Measurements from ENCODE around the gene ACP5. TPM values are rescaled to one million over a fixed set of nuclear protein-coding genes. Genes with fewer than 3 reads are reported as not detected.

ACP5 gene
- total RNA-seq, 1 experiment from 2014 or later = 3.5 TPM

DNA sequence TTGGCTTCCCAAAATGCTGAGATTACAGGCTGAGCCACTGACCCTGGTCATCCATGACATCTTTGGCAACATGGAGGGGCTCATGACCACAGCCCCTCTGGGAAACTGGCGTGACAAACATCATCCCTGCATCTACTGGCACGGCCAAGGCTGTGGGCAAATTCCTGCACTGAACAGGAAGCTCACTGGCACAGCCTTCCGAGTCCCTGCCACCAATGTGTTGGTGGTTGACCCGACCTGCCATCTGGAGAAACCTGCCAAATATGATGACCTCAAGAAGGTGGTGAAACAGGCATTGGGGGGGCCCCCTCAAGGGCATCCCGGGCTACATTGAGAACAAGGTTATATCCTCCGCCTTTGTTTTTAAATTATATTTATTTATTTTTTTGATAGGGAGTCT lies 8.9 kb upstream of the ACP5 start:
- Histone ChIP-seq H3K27me3 (ENCODE audit: insufficient read depth, low read depth) (no peaks in the 10 kb centered on the region), H3K9me2 (ENCODE audit: insufficient read depth) (no peaks in the 10 kb centered on the region), H2AFZ (no peak overlapping the region), H3F3A (ENCODE audit: insufficient read depth, low read depth) (peaks cover 11% of the 10 kb centered on the region; the same call in 1 of the 2 replicates), H3K79me2 (ENCODE audit: low read depth) (no peaks in the 10 kb centered on the region), H3K36me3 (ENCODE audit: low read depth) (no peaks in the 10 kb centered on the region), H3K4me2 (no peak overlapping the region), H3K4me1 (replicated peaks; ENCODE audit: insufficient read depth) (0 out of 2 replicates have a peak, but pooled peaks cover 4% of the 10 kb centered on the region), H4K20me1 (ENCODE audit: insufficient read depth) (no peaks in the 10 kb centered on the region), H3K4me3 (no peak overlapping the region), H3K27ac (no peak overlapping the region), H3K9me3 (ENCODE audit: insufficient read depth, low read depth) (no peaks in the 10 kb centered on the region)
- TF ChIP-seq, protein P1, sequence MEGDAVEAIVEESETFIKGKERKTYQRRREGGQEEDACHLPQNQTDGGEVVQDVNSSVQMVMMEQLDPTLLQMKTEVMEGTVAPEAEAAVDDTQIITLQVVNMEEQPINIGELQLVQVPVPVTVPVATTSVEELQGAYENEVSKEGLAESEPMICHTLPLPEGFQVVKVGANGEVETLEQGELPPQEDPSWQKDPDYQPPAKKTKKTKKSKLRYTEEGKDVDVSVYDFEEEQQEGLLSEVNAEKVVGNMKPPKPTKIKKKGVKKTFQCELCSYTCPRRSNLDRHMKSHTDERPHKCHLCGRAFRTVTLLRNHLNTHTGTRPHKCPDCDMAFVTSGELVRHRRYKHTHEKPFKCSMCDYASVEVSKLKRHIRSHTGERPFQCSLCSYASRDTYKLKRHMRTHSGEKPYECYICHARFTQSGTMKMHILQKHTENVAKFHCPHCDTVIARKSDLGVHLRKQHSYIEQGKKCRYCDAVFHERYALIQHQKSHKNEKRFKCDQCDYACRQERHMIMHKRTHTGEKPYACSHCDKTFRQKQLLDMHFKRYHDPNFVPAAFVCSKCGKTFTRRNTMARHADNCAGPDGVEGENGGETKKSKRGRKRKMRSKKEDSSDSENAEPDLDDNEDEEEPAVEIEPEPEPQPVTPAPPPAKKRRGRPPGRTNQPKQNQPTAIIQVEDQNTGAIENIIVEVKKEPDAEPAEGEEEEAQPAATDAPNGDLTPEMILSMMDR (conservative IDR thresholded peaks at IDR 0.05) = no peak
- no peak for TF ChIP-seq EZH2 (IDR thresholded peaks at IDR 0.05; ENCODE audit: low read depth)
- ChIA-PET POLR2A (ENCODE audit: unreplicated experiment) (no interaction called here), CTCF (no interaction called here)
- DNase-seq = no peak
- intact Hi-C loops (cut with micrococcal nuclease; ENCODE audit: unreplicated experiment) = loop anchor here (2.0 kb wide), 1 partner anchor 292 kb away; no protein-coding TSS in a partner anchor
- BruUV-seq (replicated peaks) = no TSS peak

DNA sequence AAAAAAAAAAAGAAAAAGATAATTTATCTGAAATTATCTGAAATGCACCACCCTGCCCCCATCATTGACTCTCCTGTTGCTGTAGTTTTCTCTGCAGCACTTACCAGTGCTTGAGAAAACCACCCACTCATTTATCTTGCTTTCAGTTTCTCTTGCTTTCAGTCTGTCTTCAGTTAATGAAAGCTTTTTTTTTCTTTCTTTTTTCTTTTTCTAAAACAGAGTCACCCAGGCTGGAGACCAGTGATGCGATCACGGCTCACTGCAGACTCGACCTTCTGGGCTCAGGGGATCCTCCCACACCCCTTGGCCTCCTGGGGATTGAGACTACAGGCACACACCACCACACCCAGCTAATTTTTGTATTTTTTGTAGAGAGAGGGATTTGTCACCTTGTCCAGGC lies 4.3 kb upstream of the ACP5 start:
- no peaks in the 10 kb centered on the region for H4K20me1 ChIP-seq (ENCODE audit: insufficient read depth)
- no peak overlapping the region for H2AFZ ChIP-seq
- H3K9me2 ChIP-seq (ENCODE audit: insufficient read depth) = no peaks in the 10 kb centered on the region
- no peaks in the 10 kb centered on the region for H3K36me3 ChIP-seq (ENCODE audit: low read depth)
- H3F3A ChIP-seq (ENCODE audit: insufficient read depth, low read depth) = no peaks in the 10 kb centered on the region; the same call in 1 of the 2 replicates
- H3K27ac ChIP-seq = no peak overlapping the region
- POLR2A ChIA-PET (ENCODE audit: unreplicated experiment) = interaction anchor here (0.6 kb wide), 1 partner anchor 22 kb away, joined by 7 read pairs; no protein-coding TSS in a partner anchor
- intact Hi-C loops (cut with micrococcal nuclease; ENCODE audit: unreplicated experiment) = no loop called here
- H3K4me2 ChIP-seq = no peak overlapping the region
- no peak for TF ChIP-seq EZH2 (IDR thresholded peaks at IDR 0.05; ENCODE audit: low read depth)
- no peaks in the 10 kb centered on the region for H3K79me2 ChIP-seq (ENCODE audit: low read depth)
- no peaks in the 10 kb centered on the region for H3K9me3 ChIP-seq (ENCODE audit: insufficient read depth, low read depth)
- no peaks in the 10 kb centered on the region for H3K27me3 ChIP-seq (ENCODE audit: insufficient read depth, low read depth)
- CTCF ChIA-PET = no interaction called here
- H3K4me3 ChIP-seq = no peak overlapping the region
- DNase-seq = no peak
- no TSS peak for BruUV-seq (replicated peaks)
- H3K4me1 ChIP-seq (replicated peaks; ENCODE audit: insufficient read depth) = no peaks in the 10 kb centered on the region

DNA sequence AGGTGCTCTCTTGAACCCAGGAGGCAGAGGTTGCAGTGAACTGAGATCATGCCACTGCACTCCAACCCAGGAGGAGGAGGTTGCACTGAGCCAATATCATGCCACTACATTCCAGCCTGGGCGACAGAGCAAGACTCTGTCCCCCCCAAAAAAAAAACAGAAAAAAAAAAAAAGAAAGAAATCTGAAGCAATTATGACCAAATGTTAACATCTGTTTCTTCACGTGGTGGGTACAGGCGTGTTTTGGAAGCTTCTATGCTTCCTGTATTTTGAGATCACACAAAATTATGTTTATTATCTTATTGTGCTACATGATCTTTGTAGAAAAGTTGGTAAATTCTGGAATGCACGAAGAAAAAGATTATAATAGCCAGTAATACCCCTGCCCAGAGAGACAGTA lies 2.7 kb upstream of the ACP5 start:
- H3K27me3 ChIP-seq (ENCODE audit: insufficient read depth, low read depth) = no peaks in the 10 kb centered on the region
- ChIA-PET POLR2A (ENCODE audit: unreplicated experiment) (no interaction called here), CTCF (no interaction called here)
- H2AFZ ChIP-seq = no peak overlapping the region
- no peaks in the 10 kb centered on the region for H3K9me2 ChIP-seq (ENCODE audit: insufficient read depth)
- intact Hi-C loops (cut with micrococcal nuclease; ENCODE audit: unreplicated experiment) = no loop called here
- H3K36me3 ChIP-seq (ENCODE audit: low read depth) = no peaks in the 10 kb centered on the region
- H3F3A ChIP-seq (ENCODE audit: insufficient read depth, low read depth) = no peaks in the 10 kb centered on the region; the same call in 1 of the 2 replicates
- no peak overlapping the region for H3K27ac ChIP-seq
- no peaks in the 10 kb centered on the region for H3K9me3 ChIP-seq (ENCODE audit: insufficient read depth, low read depth)
- no TSS peak for BruUV-seq (replicated peaks)
- no peaks in the 10 kb centered on the region for H3K79me2 ChIP-seq (ENCODE audit: low read depth)
- H3K4me1 ChIP-seq (replicated peaks; ENCODE audit: insufficient read depth) = no peaks in the 10 kb centered on the region
- no peak overlapping the region for H3K4me2 ChIP-seq
- no peak overlapping the region for H3K4me3 ChIP-seq
- TF ChIP-seq, protein P1 (conservative IDR thresholded peaks at IDR 0.05) = no peak
- TF ChIP-seq EZH2 (IDR thresholded peaks at IDR 0.05; ENCODE audit: low read depth) = no peak
- no peaks in the 10 kb centered on the region for H4K20me1 ChIP-seq (ENCODE audit: insufficient read depth)
- DNase-seq = no peak

All from PC-9 (cell line).